ENCODE data around the gene HHATL.

The HHATL gene

DNA sequence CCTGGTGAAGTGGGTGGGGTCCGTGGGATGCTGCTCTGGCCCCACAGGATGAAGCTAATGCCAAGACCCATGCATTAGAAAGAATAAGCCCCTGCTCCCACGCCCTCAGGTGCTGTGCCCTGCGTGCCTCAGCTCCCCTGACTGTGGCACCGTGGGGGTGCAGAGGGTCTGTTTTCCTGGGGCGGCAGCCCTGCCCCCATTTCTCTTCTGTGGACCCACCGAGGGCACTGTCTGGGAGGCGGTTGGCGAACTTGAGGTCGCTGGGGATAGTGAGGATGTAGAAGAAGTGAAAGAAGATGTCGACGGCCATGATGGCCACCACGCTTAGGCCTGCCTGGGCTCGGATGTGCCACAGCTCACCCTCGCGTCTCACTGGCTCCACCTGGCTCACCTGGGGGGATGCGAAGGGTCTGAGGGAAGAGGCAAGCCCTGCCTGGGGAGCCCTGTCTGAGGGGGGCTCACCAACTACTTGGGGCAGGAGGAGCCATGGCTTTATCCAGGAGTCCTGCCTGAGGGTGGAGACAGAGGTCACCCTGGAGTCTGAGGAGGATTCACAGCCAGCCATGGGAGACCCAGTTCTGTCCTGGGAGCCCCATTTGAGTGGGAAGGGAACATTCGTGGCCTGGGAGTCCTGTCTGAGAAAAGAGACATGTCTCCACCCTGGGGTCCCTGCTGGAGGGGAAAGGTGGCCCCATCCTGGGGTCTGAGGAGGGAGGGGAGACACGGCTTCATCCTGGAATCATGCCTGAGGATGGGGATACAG, 5.1 kb downstream of the HHATL start:
- DNase-seq (ENCODE audit: low read depth), result no peak
- H3K4me3 ChIP-seq (ENCODE audit: low read length), result no peak overlapping the region
- TF ChIP-seq, protein P1, sequence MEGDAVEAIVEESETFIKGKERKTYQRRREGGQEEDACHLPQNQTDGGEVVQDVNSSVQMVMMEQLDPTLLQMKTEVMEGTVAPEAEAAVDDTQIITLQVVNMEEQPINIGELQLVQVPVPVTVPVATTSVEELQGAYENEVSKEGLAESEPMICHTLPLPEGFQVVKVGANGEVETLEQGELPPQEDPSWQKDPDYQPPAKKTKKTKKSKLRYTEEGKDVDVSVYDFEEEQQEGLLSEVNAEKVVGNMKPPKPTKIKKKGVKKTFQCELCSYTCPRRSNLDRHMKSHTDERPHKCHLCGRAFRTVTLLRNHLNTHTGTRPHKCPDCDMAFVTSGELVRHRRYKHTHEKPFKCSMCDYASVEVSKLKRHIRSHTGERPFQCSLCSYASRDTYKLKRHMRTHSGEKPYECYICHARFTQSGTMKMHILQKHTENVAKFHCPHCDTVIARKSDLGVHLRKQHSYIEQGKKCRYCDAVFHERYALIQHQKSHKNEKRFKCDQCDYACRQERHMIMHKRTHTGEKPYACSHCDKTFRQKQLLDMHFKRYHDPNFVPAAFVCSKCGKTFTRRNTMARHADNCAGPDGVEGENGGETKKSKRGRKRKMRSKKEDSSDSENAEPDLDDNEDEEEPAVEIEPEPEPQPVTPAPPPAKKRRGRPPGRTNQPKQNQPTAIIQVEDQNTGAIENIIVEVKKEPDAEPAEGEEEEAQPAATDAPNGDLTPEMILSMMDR (IDR thresholded peaks at IDR 0.05; ENCODE audit: insufficient read depth, low read depth, low read length, missing control alignments), result no peak

DNA sequence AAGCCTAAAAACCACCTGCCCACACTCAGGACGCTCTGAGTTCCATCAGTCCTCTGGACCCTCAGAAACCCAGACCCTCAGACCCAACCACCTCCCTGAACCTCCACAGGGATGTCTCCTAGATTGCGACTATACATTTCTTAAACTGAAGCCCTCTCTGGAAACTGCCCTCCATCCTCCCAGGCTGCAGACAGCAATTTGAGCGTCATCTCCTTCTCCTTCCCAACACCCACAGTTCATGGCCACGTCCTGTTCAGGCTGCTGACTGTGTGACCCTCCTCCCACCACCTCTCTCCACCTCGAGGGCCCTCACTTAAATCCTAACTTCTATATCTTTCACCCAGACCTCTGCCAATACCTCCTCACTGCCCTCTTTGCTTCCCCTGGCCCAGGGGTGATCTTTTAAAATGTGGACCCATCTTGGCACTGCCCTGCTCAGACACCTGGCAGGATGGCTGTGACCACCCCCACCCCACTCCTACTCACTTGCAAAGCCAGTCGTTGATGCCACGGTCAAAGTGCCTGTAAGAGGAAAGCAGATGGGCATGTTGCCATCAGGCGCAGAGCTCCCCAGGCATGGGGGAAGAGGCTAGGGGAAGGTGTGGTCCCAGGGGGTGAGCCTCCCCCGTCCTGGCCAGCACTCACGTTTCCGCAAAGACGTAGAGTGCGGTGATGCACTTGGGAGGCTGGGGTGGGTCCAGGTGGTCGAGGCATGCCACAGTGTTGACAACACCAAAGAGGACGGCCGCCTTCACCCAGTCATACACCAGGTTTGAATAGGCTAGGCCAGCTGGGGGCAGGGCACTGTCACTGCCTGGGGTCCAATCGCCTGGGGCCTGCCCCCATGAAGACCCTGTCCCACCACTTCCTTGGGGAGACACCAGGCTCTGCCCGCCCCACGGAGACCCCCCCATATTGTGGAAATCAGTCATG, 6.0 kb downstream of the HHATL start:
- H3K4me3 ChIP-seq (ENCODE audit: low read length), result no peak overlapping the region
- TF ChIP-seq, protein P1 (IDR thresholded peaks at IDR 0.05; ENCODE audit: insufficient read depth, low read depth, low read length, missing control alignments), result no peak
- DNase-seq (ENCODE audit: low read depth), result no peak

DNA sequence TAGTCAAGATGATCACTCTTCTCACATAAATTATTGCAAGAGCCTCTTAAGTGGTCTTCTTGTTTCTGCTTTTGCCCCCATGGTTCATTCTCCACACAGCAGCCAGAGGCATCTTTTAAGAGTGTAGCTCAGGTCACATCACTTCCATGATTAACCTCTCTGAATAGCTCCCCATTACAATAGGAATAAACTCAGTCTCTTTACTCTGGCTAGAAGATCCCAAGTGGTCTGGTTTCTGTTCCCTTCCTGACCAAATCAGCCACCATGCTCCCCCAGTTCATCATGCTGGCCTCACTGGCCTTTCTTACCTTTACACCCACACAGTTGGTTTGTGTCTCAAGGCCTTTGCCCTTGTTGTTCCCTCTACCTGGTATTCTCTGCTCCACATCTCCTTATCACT, 8.2 kb downstream of the HHATL start:
- DNase-seq (ENCODE audit: low read depth), result no peak
- H3K4me3 ChIP-seq (ENCODE audit: low read length), result no peak overlapping the region
- TF ChIP-seq, protein P1 (IDR thresholded peaks at IDR 0.05; ENCODE audit: insufficient read depth, low read depth, low read length, missing control alignments), result no peak

DNA sequence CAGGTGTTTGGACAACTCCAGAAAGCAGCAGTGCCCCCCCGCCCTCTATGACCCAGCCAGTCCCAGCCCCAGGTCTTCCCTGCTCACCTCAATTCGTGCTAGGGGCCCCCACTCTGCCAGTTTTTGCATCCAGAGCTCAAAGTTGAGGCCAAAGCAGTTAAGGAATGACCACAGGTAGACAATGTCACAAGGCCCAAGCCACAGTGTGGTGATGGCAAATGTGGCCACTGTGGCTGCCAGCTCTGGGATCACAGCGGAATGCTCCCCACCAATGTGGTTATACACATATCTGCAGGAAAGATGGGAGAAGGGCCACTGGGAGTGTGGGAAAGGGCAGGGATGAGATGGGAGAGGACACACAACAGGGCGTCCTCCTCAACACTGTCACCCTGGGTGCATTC, 9.1 kb downstream of the HHATL start:
- H3K4me3 ChIP-seq (ENCODE audit: low read length), result no peak overlapping the region
- TF ChIP-seq, protein P1 (IDR thresholded peaks at IDR 0.05; ENCODE audit: insufficient read depth, low read depth, low read length, missing control alignments), result no peak
- DNase-seq (ENCODE audit: low read depth), result no peak

DNA sequence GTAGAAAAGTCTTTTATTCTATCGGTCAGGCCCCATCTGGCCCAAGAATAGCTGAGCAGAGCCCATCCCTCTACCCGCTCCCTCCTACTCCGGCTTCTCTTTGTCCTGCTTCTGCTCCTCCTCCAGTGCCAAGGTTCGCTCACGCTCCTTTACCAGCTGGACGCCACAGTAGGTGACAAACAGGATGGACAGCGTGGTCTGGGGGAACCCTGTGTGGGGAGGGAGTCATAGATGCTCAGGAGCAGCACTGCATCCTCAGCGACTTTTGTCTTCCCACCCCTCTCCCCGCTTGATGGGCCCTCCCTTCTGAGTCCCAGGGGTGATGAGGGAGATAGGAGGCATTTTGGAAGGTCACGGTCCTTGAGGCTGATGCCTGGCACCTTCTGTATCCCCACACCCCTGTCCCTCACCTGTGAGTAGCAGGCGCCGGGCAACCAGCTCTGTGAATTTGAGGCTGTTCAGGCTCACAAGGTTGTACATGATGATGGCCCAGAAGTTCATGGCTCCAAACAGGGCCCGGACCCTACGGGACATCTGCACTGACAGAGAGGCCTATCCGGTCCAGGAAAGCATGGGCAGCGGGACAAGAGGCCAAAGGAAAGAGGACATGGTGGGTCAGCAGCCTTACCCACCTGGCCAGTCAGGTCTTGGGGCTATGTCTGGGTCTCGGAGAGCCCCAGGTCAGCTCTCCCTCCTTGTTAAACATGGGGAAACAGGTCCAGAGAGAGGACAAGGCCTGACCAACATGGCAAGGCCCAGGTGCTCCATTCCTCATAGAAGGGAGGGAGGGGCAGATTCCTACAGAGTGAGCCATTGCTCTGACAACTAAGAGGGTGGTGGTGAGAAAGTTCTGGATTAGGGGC, 9.7 kb downstream of the HHATL start:
- peak; percentile 52 for DNase-seq (ENCODE audit: low read depth)
- H3K4me3 ChIP-seq (ENCODE audit: low read length), result no peak overlapping the region
- TF ChIP-seq, protein P1 (IDR thresholded peaks at IDR 0.05; ENCODE audit: insufficient read depth, low read depth, low read length, missing control alignments), result no peak

DNA sequence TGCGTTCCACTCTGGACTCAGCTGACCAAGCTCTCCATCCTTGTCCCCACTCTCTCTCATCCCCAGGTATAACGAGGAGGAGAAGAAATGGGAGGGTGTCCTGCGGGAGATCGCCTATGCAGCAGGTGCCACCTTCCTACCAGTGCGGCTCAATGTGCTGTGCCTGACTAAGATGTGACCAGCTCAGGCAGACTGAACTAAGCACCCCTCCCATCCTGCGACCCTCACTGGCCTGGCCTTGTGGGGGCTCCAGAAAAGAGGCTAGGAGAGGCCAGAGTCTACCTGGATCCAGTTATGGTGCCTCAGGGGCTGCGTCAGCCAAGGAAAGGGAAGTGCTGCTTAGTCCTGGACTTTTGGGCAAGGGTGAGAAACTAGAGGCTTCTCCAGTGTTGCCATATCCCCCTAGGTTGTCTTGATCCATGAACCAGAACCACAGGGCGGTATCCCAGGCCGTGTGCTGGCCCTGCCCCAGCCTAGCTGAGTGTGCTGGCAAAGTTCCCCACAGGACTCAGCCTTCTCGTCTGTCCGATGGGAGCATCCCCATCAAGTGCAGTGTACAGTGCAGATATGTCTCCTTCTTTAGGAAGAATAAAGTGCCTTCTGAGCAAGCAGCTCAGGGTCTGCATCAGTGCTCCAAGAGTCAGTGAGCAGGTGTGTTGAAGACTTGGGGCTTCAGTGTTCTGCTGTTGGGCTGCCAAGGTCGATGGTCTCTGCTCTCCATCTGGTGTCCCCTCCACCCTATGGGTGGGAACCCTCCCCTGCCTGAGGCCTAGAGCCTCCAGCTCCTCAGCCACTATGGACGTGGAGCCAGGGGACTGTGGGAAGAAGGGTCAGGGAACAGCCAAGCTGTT, 10.6 kb downstream of the HHATL start:
- TF ChIP-seq, protein P1 (IDR thresholded peaks at IDR 0.05; ENCODE audit: insufficient read depth, low read depth, low read length, missing control alignments), result no peak
- no peak for DNase-seq (ENCODE audit: low read depth)
- no peak overlapping the region for H3K4me3 ChIP-seq (ENCODE audit: low read length)
